DMS153 treated with DMSO at 0.1 percent for 48 hours (cell line): ENCODE data around the gene HOXA1.

Experiments
- DNase-seq: peaks from one replicate; lab custom pipeline; 2025; ENCODE audit not compliant: unreplicated experiment; lab: John Stamatoyannopoulos, UW

HOXA1 gene

GRCh38 chr7:27116962-27117886 lies 21.4 kb upstream of the HOXA1 start:
- DNase-seq, result no peak

- DNase-seq, result no peak
These were observed 20.5 kb upstream of the HOXA1 start for GRCh38 chr7:27116031-27116961.

GRCh38 chr7:27115221-27116026 lies 19.6 kb upstream of the HOXA1 start:
- DNase-seq, result no peak

- DNase-seq, result no peak
These were observed 19.1 kb upstream of the HOXA1 start for GRCh38 chr7:27114881-27115220.

- no peak for DNase-seq
These were observed 18.4 kb upstream of the HOXA1 start for GRCh38 chr7:27113991-27114769.

GRCh38 chr7:27112955-27113949 lies 17.5 kb upstream of the HOXA1 start:
- no peak for DNase-seq

GRCh38 chr7:27112361-27112760 lies 16.6 kb upstream of the HOXA1 start:
- no peak for DNase-seq

GRCh38 chr7:27111751-27112277 lies 16.0 kb upstream of the HOXA1 start:
- no peak for DNase-seq

GRCh38 chr7:27111042-27111750 lies 15.4 kb upstream of the HOXA1 start:
- DNase-seq, result no peak

GRCh38 chr7:27110186-27111031 lies 14.6 kb upstream of the HOXA1 start:
- DNase-seq, result no peak

- no peak for DNase-seq
These were observed 13.8 kb upstream of the HOXA1 start for GRCh38 chr7:27109466-27110185.

- DNase-seq, result no peak
These were observed 12.8 kb upstream of the HOXA1 start for GRCh38 chr7:27108390-27109127.

GRCh38 chr7:27107391-27108381 lies 11.9 kb upstream of the HOXA1 start:
- DNase-seq, result no peak

- DNase-seq, result no peak
These were observed 11.1 kb upstream of the HOXA1 start for GRCh38 chr7:27106901-27107240.
